K562 treated with DMSO at 1 percent for 12 hours (cell line): ENCODE data around the gene EDNRB. TPM values are rescaled to one million over a fixed set of nuclear protein-coding genes. Genes with fewer than 3 reads are reported as not detected.

ENCODE experiments used
- total RNA-seq: library from RNA; unstranded; fragments of 300-600 nt; gene quantifications from 2 replicates; pipeline ENCODE4 v1.2.3, GENCODE V29; 2022; ENCODE audit not compliant: insufficient read depth

The EDNRB gene
- not detected in 2 replicates for total RNA-seq

DNA sequence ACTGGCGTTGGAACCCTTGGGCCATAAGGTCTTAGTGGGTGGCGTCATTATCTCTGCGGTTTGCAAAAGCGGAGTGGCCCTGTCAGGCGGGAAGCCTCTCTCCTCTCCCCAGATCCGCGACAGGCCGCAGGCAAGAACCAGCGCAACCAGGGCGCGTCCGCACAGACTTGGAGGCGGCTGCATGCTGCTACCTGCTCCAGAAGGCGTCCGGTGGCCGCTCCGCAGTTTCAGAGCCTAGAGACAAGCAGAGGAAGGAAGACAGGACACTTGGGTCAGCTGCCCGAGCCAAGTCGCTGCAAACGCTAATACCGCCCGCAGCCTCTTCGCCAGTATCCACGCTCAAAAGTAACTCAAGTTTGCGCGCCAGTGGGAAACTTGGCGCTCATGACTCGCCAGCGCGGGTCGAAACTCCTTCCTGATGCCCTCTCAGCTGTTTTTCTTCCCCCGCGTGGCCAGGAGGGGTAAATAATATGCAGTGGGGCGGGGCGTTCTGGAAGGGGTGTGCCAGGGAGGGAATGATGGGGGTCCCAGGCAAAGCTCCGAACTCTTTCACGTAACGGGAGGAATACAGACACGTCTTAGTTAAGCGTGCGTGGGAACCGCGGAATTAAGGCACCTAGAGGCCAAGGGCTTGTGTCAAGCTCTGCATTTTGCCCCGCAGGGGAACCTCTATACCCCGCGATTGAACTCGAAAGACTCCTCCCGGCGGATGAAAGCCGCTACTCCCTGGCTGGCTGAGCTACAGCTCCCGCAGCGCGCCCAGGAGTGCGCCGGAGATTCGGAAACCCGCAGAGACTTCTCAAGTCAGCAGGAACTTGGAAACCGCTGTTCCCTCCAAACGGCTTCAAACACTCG is at the start of gene EDNRB:
Gene EDNRB (minus strand): TSS at position 441 of the 855 bp plus-strand sequence. CDS start 258 bp downstream, at position 183.

Other genes starting within 250 kb of the EDNRB start
- not detected in 2 replicates for gene SLAIN1, start 221.1 kb downstream of the EDNRB start, total RNA-seq